ENCODE data around the gene MRPL18. TPM values are rescaled to one million over a fixed set of nuclear protein-coding genes. Genes with fewer than 3 reads are reported as not detected.

The MRPL18 gene
- polyA plus RNA-seq, 3 donors: 28.5 to 88.2 (median 74.1) TPM

- Histone ChIP-seq H2AFZ (ENCODE audit: insufficient read depth, low read depth, low read length, poor library complexity, severe bottlenecking) (peak overlapping the region; percentile 96), H3K9me3 (replicated peaks in 1 of 2; ENCODE audit: control insufficient read depth in 1 of 2, insufficient read depth in 1 of 2, low read length in 2 of 2) (no peaks in the 10 kb centered on the region), H3K4me1 (ENCODE audit: control insufficient read depth in 1 of 2, insufficient read depth in 2 of 2, low read length in 2 of 2) (peaks cover 28 to 38% of the 10 kb centered on the region in 2 donors), H3K27me3 (ENCODE audit: control insufficient read depth in 2 of 2, insufficient read depth in 2 of 2, low read length in 2 of 2) (no peaks in the 10 kb centered on the region), H3K79me2 (ENCODE audit: insufficient read depth, low read length) (peaks cover 90% of the 10 kb centered on the region), H3K4me3 (replicated peaks in 1 of 3; ENCODE audit: low read depth in 2 of 3, low read length in 3 of 3) (peak overlapping the region; percentile 79 to 94 (median 91)), H3K27ac (ENCODE audit: low read depth in 1 of 2, low read length in 2 of 2) (peak overlapping the region; percentile 85 to 97), H3K36me3 (replicated peaks in 1 of 2; ENCODE audit: control insufficient read depth in 1 of 2, insufficient read depth in 2 of 2, low read length in 2 of 2) (peaks cover 42 to 60% of the 10 kb centered on the region in 2 donors), H4K20me1 (ENCODE audit: insufficient read depth, low read length) (peaks cover 65% of the 10 kb centered on the region), H3K4me2 (replicated peaks; ENCODE audit: extremely low read depth, low read length, poor library complexity, severe bottlenecking) (peak overlapping the region; percentile 88), H3K9ac (ENCODE audit: insufficient read depth, low read length, poor library complexity, severe bottlenecking) (peak overlapping the region; percentile 83)
- intact Hi-C loops (cut with micrococcal nuclease): loop anchor here (5.0 kb wide), 3 partner anchors 37 to 97 kb away; partner anchors contain the start of gene SOD2 (in 1 of the 2)
- Mint-ChIP-seq H3K36me3 (peaks cover 43 to 54% of the 10 kb centered on the region in 2 donors), H3K27me3 (ENCODE audit: low read depth in 3 of 3) (peaks cover 0 to 1% (median 0%) of the 10 kb centered on the region in 3 donors), H3K4me3 (peak overlapping the region; percentile 94 to 97), H3K27ac (peak overlapping the region; percentile 85 to 98 (median 96)), H3K4me1 (peaks cover 32% of the 10 kb centered on the region), H3K9me3 (no peaks in the 10 kb centered on the region)
- TF ChIP-seq CTCF (IDR thresholded peaks at IDR 0.05): no peak
- DNase-seq: peak; percentile 10 to 20 (median 17)
- WGBS (ENCODE audit: insufficient coverage): under 1% methylated on average over 60 of the region's 60 CpGs
Measured at GRCh38 chr6:159788753-159789376, 1.4 kb upstream of the MRPL18 start.

GRCh38 chr6:159789377-159790148, 704 bp upstream of the MRPL18 start, which contains the start of gene TCP1:
TCP1 (minus strand) TSS chr6:159789602; CDS start chr6:159789468, 134 bp downstream.
- peaks cover 62% of the 10 kb centered on the region for H4K20me1 ChIP-seq (ENCODE audit: insufficient read depth, low read length)
- H3K9me3 ChIP-seq (replicated peaks in 1 of 2; ENCODE audit: control insufficient read depth in 1 of 2, insufficient read depth in 1 of 2, low read length in 2 of 2): no peaks in the 10 kb centered on the region
- peak within 1 kb of the TSS; percentile 96 for H2AFZ ChIP-seq (ENCODE audit: insufficient read depth, low read depth, low read length, poor library complexity, severe bottlenecking)
- intact Hi-C loops (cut with micrococcal nuclease): loop anchor here (2.0 to 5.0 kb wide), 4 partner anchors 37 to 97 kb away; partner anchors contain the start of gene SOD2 (in 2 of the 2)
- under 1% methylated on average over 54 of the region's 64 CpGs for WGBS (ENCODE audit: insufficient coverage)
- H3K27ac ChIP-seq (ENCODE audit: low read depth in 1 of 2, low read length in 2 of 2): peak within 1 kb of the TSS; percentile 85 to 97
- peak within 1 kb of the TSS; percentile 83 for H3K9ac ChIP-seq (ENCODE audit: insufficient read depth, low read length, poor library complexity, severe bottlenecking)
- peak within 1 kb of the TSS; percentile 94 to 97 for H3K4me3 Mint-ChIP-seq
- DNase-seq: peak; percentile 98 to 100 (median 100)
- no peaks in the 10 kb centered on the region for H3K27me3 ChIP-seq (ENCODE audit: control insufficient read depth in 2 of 2, insufficient read depth in 2 of 2, low read length in 2 of 2)
- H3K9me3 Mint-ChIP-seq: no peaks in the 10 kb centered on the region
- peak within 1 kb of the TSS; percentile 88 for H3K4me2 ChIP-seq (replicated peaks; ENCODE audit: extremely low read depth, low read length, poor library complexity, severe bottlenecking)
- H3K4me1 ChIP-seq (ENCODE audit: control insufficient read depth in 1 of 2, insufficient read depth in 2 of 2, low read length in 2 of 2): peaks cover 28 to 38% of the 10 kb centered on the region in 2 donors
- H3K27me3 Mint-ChIP-seq (ENCODE audit: low read depth in 3 of 3): peaks cover 0 to 1% (median 0%) of the 10 kb centered on the region in 3 donors
- peaks cover 44 to 52% of the 10 kb centered on the region in 2 donors for H3K36me3 Mint-ChIP-seq
- H3K4me1 Mint-ChIP-seq: peaks cover 32% of the 10 kb centered on the region
- H3K4me3 ChIP-seq (replicated peaks in 1 of 3; ENCODE audit: low read depth in 2 of 3, low read length in 3 of 3): peak within 1 kb of the TSS; percentile 79 to 94 (median 91)
- peaks cover 41 to 60% of the 10 kb centered on the region in 2 donors for H3K36me3 ChIP-seq (replicated peaks in 1 of 2; ENCODE audit: control insufficient read depth in 1 of 2, insufficient read depth in 2 of 2, low read length in 2 of 2)
- peak within 1 kb of the TSS; percentile 95 to 98 (median 98) for H3K27ac Mint-ChIP-seq
- peaks cover 90% of the 10 kb centered on the region for H3K79me2 ChIP-seq (ENCODE audit: insufficient read depth, low read length)
- TF ChIP-seq CTCF (IDR thresholded peaks at IDR 0.05): no peak

Data from CD14-positive monocyte (primary cell).